ENCODE results near the gene CD36. TPM values are rescaled to one million over a fixed set of nuclear protein-coding genes. Genes with fewer than 3 reads are reported as not detected.
"Not testable (repeated sequence)": the region's sequence is repeated elsewhere in the genome, so short reads cannot be mapped to it uniquely, and the experiment has no call there.

CD36 gene
- total RNA-seq, 4 donors from 2014 or later, result 5.4 to 186 (median 12.1) TPM

DNA sequence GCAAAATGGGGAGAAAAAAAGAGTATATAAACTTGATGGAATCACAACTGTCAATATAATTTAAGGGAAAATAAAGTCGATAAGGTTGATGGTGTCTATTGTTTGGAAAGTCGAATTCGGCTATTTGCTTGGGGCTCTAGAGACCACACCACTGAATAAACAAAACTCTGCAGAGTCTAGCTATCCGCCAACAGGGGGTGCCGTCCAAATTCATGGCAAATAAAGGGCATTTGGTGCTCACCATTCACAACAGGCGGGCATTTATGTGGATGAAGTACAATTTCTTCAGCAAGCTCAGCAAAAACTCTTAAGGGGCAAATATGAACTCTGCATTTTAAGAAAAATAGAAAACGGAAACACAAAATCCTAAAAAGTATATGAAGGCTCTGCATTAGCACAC, 23.3 kb downstream of the CD36 start:
- no peaks in the 10 kb centered on the region for H3K4me1 ChIP-seq
- intact Hi-C loops (cut with DNase I; ENCODE audit: low total_unique reads), result no loop called here
- no peaks in the 10 kb centered on the region for H3K36me3 ChIP-seq
- TF ChIP-seq CTCF (IDR thresholded peaks at IDR 0.05) (no peak), POLR2A (IDR thresholded peaks at IDR 0.05) (no peak)
- no peaks in the 10 kb centered on the region for H3K27me3 ChIP-seq
- H3K4me3 ChIP-seq, result no peak overlapping the region
- H3K27ac ChIP-seq, result no peak overlapping the region
- H3K9me3 ChIP-seq, result no peaks in the 10 kb centered on the region
- no peak for DNase-seq

DNA sequence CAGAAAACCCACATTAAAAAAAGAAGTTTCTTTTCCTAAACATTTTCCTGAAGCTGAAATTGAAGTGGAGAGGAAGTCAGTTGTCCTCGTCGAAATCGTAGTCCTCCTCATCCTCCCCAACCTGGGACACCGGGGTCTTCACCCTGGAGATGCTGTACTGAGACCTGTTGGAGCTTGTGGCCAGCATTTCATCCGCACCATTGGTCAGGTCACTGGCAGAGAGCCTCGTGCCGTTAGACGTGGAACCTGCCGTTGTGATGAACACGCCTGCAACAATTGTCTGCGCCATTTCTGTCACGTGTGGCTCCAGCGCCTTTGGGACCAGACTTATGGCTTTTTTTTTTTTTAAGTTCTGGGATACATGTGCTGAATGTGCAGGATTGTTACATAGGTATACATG, 23.8 kb downstream of the CD36 start:
- Histone ChIP-seq H3K27me3 (no peaks in the 10 kb centered on the region), H3K27ac (no peak overlapping the region), H3K9me3 (no peaks in the 10 kb centered on the region), H3K36me3 (no peaks in the 10 kb centered on the region), H3K4me3 (no peak overlapping the region), H3K4me1 (no peaks in the 10 kb centered on the region)
- DNase-seq, result no peak
- intact Hi-C loops (cut with DNase I; ENCODE audit: low total_unique reads), result no loop called here
- no peak for TF ChIP-seq POLR2A (IDR thresholded peaks at IDR 0.05)
- TF ChIP-seq CTCF (IDR thresholded peaks at IDR 0.05), result no peak

- Histone ChIP-seq H3K9me3 (no peaks in the 10 kb centered on the region), H3K4me1 (no peaks in the 10 kb centered on the region), H3K27me3 (no peaks in the 10 kb centered on the region), H3K4me3 (no peak overlapping the region), H3K27ac (no peak overlapping the region), H3K36me3 (no peaks in the 10 kb centered on the region)
- intact Hi-C loops (cut with DNase I; ENCODE audit: low total_unique reads), result no loop called here
- TF ChIP-seq POLR2A (IDR thresholded peaks at IDR 0.05), result no peak
- TF ChIP-seq CTCF (IDR thresholded peaks at IDR 0.05), result no peak
- DNase-seq, result no peak
These were observed 27.1 kb downstream of the CD36 start for GRCh38 chr7:80665526-80665925.

- no peak overlapping the region for H3K27ac ChIP-seq
- H3K27me3 ChIP-seq, result no peaks in the 10 kb centered on the region
- H3K9me3 ChIP-seq, result no peaks in the 10 kb centered on the region
- DNase-seq, result no peak
- no peaks in the 10 kb centered on the region for H3K36me3 ChIP-seq
- TF ChIP-seq CTCF (IDR thresholded peaks at IDR 0.05), result no peak
- no peak for TF ChIP-seq POLR2A (IDR thresholded peaks at IDR 0.05)
- intact Hi-C loops (cut with DNase I; ENCODE audit: low total_unique reads), result no loop called here
- H3K4me1 ChIP-seq, result no peaks in the 10 kb centered on the region
- H3K4me3 ChIP-seq, result no peak overlapping the region
These were observed 27.9 kb downstream of the CD36 start for GRCh38 chr7:80666376-80666775.

- H3K27ac ChIP-seq; H3K9me3 ChIP-seq; H3K4me3 ChIP-seq; DNase-seq; intact Hi-C loops (cut with DNase I; ENCODE audit: low total_unique reads); H3K4me1 ChIP-seq; H3K27me3 ChIP-seq; H3K36me3 ChIP-seq: not testable (repeated sequence)
These were observed 30.9 kb downstream of the CD36 start for GRCh38 chr7:80669367-80669766.

DNA sequence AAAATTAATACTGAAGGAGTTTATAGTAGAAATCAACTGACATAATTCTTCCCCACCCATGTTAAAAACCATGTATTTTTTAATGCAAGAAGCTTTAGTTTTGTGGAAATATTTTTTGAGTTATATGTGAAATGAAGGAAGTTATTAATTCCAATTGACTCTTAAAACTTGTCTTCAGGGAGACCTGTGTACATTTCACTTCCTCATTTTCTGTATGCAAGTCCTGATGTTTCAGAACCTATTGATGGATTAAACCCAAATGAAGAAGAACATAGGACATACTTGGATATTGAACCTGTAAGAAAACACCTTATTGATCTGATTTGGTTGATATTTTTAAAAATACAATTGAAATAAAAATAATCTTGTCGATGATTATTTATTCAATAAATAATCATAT, 33.3 kb downstream of the CD36 start:
- Histone ChIP-seq H3K27me3 (no peaks in the 10 kb centered on the region), H3K4me3 (no peak overlapping the region), H3K36me3 (no peaks in the 10 kb centered on the region), H3K27ac (no peak overlapping the region), H3K4me1 (no peaks in the 10 kb centered on the region), H3K9me3 (no peaks in the 10 kb centered on the region)
- intact Hi-C loops (cut with DNase I; ENCODE audit: low total_unique reads), result no loop called here
- TF ChIP-seq POLR2A (IDR thresholded peaks at IDR 0.05), result no peak
- no peak for TF ChIP-seq CTCF (IDR thresholded peaks at IDR 0.05)
- no peak for DNase-seq

Measured in uterus (tissue), 4 donors.